GM12878 (cell line): Measurements from ENCODE around the gene MATN1. TPM values are rescaled to one million over a fixed set of nuclear protein-coding genes. Genes with fewer than 3 reads are reported as not detected.

ENCODE experiments used
- CREB1 ChIP-seq: IDR thresholded peaks from 2 replicates; pipeline ENCODE4 v1.6.1; 2012; ENCODE audit warnings: low read depth, mild to moderate bottlenecking, inconsistent platforms
- EP300 ChIP-seq, 2 experiments: fragments of 150-350 bp in 1 of 2; IDR thresholded peaks; 2 replicates each; pipeline ENCODE4 v1.6.1; 2011 to 2012; ENCODE audit warnings: low read depth in 2 of 2, low read length in 2 of 2, borderline replicate concordance in 1 of 2, improper control_type of control experiment in 1 of 2, inconsistent platforms in 1 of 2; ENCODE audit not compliant: control insufficient read depth in 1 of 2
- EZH2 ChIP-seq: IDR thresholded peaks from 2 replicates; pipeline ENCODE4 v1.6.1; 2012; ENCODE audit warnings: low read depth, mild to moderate bottlenecking, control low read depth, inconsistent platforms, low read length, borderline replicate concordance; ENCODE audit not compliant: control insufficient read depth
- NR2C1 ChIP-seq: fragments of 450-650 bp; IDR thresholded peaks from 2 replicates; pipeline ENCODE4 v1.6.1; 2017; ENCODE audit warnings: antibody characterized with exemption, mild to moderate bottlenecking, moderate library complexity
- SMAD1 ChIP-seq: fragments of 450-650 bp; IDR thresholded peaks from 2 replicates; pipeline ENCODE4 v1.6.1; 2018; ENCODE audit warnings: mild to moderate bottlenecking, low read depth; ENCODE audit not compliant: partially characterized antibody
- SPI1 ChIP-seq: IDR thresholded peaks from 2 replicates; pipeline ENCODE4 v1.6.1; 2011; ENCODE audit warnings: low read depth, mild to moderate bottlenecking, low read length, moderate library complexity, borderline replicate concordance; ENCODE audit not compliant: insufficient read depth
- TARDBP ChIP-seq: IDR thresholded peaks from 2 replicates; pipeline ENCODE4 v1.6.1; 2016; ENCODE audit warnings: borderline replicate concordance
- polyA plus RNA-seq, 11 experiments: library from polyadenylated mRNA; depleted of rRNA in 4 of 11; unstranded in 6 of 11; stranded (reverse) in 5 of 11; fragments of >200 nt; fragmentation: Nextera tagmentation in 4 of 11; fragmentation: Illumina TruSeq in 1 of 11; extraction: Ambion mirVana in 4 of 11; extraction: Trizol in 1 of 11; gene quantifications; 1 replicate in 1 of 11; 2 replicates in 10 of 11; pipeline versions ENCODE4 v1.2.1 to v1.2.3, GENCODE V29; 2011 to 2016; ENCODE audit warnings: inconsistent platforms in 2 of 11, missing spikeins in 2 of 11, low read depth in 1 of 11
- total RNA-seq, 4 experiments: library from RNA; depleted of rRNA in 3 of 4; stranded (reverse); fragments of >200 nt in 3 of 4; fragmentation: Illumina TruSeq in 1 of 4; extraction: Trizol in 1 of 4; gene quantifications; 2 replicates each; pipeline versions ENCODE4 v1.2.1 to v1.2.3, GENCODE V29; 2013 to 2021
- TF ChIP-seq, protein P1 (sequence below): fragments of 450-650 bp; IDR thresholded peaks from 2 replicates; pipeline ENCODE4 v1.6.1; 2016; ENCODE audit warnings: mild to moderate bottlenecking, moderate library complexity, borderline replicate concordance
- TF ChIP-seq, protein P2 (sequence below): fragments of 450-650 bp; formaldehyde crosslinking; IDR thresholded peaks from 2 replicates; pipeline ENCODE4 v1.4.0; 2020; ENCODE audit warnings: mild to moderate bottlenecking, moderate library complexity
- TF ChIP-seq, protein P3 (sequence below): fragments of 150-350 bp; IDR thresholded peaks from 2 replicates; pipeline ENCODE4 v1.6.1; 2014; ENCODE audit warnings: mild to moderate bottlenecking, low read depth, low read length

The MATN1 gene
- total and polyA plus RNA-seq, 10 of the 15 experiments (the other 5 are each of a cell fraction or from before 2014, with no cell fraction given) = 0.04 to 0.50 (median 0.10) TPM; not detected in 1

DNA sequence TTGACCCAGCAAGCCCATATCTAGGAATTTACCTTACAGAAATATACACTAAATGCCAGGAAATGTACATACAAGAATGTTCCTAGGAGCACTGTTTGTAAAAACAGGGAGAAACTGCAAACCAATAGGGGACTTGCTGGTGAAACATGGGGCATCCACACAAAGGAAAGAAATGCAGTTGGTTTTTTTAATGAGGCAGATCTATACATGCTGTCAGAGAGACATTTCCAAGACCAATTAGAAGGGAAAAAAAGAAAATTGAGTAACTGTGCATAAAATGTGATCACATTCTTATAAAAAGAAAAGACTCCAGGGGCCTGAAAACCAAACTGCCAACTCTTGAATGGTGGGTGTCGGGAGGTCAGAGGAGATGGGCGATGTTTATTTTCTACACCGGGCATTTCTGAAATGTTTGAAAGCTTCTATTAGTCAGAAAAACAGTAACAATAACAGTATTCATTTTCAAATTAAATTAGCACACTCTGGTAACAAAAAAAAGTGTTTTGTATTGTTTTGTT lies 56.6 kb downstream of the MATN1 start (continued):
- TF ChIP-seq, protein P1, sequence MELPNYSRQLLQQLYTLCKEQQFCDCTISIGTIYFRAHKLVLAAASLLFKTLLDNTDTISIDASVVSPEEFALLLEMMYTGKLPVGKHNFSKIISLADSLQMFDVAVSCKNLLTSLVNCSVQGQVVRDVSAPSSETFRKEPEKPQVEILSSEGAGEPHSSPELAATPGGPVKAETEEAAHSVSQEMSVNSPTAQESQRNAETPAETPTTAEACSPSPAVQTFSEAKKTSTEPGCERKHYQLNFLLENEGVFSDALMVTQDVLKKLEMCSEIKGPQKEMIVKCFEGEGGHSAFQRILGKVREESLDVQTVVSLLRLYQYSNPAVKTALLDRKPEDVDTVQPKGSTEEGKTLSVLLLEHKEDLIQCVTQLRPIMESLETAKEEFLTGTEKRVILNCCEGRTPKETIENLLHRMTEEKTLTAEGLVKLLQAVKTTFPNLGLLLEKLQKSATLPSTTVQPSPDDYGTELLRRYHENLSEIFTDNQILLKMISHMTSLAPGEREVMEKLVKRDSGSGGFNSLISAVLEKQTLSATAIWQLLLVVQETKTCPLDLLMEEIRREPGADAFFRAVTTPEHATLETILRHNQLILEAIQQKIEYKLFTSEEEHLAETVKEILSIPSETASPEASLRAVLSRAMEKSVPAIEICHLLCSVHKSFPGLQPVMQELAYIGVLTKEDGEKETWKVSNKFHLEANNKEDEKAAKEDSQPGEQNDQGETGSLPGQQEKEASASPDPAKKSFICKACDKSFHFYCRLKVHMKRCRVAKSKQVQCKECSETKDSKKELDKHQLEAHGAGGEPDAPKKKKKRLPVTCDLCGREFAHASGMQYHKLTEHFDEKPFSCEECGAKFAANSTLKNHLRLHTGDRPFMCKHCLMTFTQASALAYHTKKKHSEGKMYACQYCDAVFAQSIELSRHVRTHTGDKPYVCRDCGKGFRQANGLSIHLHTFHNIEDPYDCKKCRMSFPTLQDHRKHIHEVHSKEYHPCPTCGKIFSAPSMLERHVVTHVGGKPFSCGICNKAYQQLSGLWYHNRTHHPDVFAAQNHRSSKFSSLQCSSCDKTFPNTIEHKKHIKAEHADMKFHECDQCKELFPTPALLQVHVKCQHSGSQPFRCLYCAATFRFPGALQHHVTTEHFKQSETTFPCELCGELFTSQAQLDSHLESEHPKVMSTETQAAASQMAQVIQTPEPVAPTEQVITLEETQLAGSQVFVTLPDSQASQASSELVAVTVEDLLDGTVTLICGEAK = no peak
- TF ChIP-seq SPI1 (no peak), NR2C1 (no peak), SMAD1 (no peak), EP300 (IDR thresholded peaks at IDR 0.05; ENCODE audit: borderline replicate concordance in 1 of 2, control insufficient read depth in 1 of 2, low read depth in 2 of 2, low read length in 2 of 2) (no peak), CREB1 (no peak), EZH2 (no peak), TARDBP (no peak)
- TF ChIP-seq, protein P2, sequence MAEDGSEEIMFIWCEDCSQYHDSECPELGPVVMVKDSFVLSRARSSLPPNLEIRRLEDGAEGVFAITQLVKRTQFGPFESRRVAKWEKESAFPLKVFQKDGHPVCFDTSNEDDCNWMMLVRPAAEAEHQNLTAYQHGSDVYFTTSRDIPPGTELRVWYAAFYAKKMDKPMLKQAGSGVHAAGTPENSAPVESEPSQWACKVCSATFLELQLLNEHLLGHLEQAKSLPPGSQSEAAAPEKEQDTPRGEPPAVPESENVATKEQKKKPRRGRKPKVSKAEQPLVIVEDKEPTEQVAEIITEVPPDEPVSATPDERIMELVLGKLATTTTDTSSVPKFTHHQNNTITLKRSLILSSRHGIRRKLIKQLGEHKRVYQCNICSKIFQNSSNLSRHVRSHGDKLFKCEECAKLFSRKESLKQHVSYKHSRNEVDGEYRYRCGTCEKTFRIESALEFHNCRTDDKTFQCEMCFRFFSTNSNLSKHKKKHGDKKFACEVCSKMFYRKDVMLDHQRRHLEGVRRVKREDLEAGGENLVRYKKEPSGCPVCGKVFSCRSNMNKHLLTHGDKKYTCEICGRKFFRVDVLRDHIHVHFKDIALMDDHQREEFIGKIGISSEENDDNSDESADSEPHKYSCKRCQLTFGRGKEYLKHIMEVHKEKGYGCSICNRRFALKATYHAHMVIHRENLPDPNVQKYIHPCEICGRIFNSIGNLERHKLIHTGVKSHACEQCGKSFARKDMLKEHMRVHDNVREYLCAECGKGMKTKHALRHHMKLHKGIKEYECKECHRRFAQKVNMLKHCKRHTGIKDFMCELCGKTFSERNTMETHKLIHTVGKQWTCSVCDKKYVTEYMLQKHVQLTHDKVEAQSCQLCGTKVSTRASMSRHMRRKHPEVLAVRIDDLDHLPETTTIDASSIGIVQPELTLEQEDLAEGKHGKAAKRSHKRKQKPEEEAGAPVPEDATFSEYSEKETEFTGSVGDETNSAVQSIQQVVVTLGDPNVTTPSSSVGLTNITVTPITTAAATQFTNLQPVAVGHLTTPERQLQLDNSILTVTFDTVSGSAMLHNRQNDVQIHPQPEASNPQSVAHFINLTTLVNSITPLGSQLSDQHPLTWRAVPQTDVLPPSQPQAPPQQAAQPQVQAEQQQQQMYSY (CRISPR knock-in tag) = no peak
- TF ChIP-seq, protein P3, sequence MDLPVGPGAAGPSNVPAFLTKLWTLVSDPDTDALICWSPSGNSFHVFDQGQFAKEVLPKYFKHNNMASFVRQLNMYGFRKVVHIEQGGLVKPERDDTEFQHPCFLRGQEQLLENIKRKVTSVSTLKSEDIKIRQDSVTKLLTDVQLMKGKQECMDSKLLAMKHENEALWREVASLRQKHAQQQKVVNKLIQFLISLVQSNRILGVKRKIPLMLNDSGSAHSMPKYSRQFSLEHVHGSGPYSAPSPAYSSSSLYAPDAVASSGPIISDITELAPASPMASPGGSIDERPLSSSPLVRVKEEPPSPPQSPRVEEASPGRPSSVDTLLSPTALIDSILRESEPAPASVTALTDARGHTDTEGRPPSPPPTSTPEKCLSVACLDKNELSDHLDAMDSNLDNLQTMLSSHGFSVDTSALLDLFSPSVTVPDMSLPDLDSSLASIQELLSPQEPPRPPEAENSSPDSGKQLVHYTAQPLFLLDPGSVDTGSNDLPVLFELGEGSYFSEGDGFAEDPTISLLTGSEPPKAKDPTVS = no peak
